Hematopoietic multipotent progenitor cell treated with erythropoietin and hydrocortisone succinate and interleukin-3 and kit ligand, for 6 days (in vitro differentiated cells): ENCODE results near the gene MBIP.
"Not testable (repeated sequence)": the region's sequence is repeated elsewhere in the genome, so short reads cannot be mapped to it uniquely, and the experiment has no call there.

Experiments
- DNase-seq: peaks from one replicate; pipeline ENCODE4 v3.0.0-alpha.2; 2015

Gene MBIP

GRCh38 chr14:36320200-36320896 lies at the start of gene MBIP:
MBIP (minus strand) TSS chr14:36320637; CDS start chr14:36320588, 49 bp downstream.
- DNase-seq, result peak; percentile 99

- no peak for DNase-seq
Measured at GRCh38 chr14:36367985-36368774, 47.7 kb upstream of the MBIP start.

- DNase-seq, result no peak
Measured at GRCh38 chr14:36365766-36366165, 45.3 kb upstream of the MBIP start.

- DNase-seq, result no peak
Measured at GRCh38 chr14:36363704-36364103, 43.3 kb upstream of the MBIP start.

GRCh38 chr14:36362648-36363047 lies 42.2 kb upstream of the MBIP start:
- DNase-seq, result no peak

GRCh38 chr14:36361210-36361853 lies 40.9 kb upstream of the MBIP start:
- DNase-seq, result no peak

GRCh38 chr14:36356862-36357261 lies 36.4 kb upstream of the MBIP start:
- DNase-seq, result no peak

- no peak for DNase-seq
Measured at GRCh38 chr14:36346052-36346451, 25.6 kb upstream of the MBIP start.

- no peak for DNase-seq
Measured at GRCh38 chr14:36344211-36344610, 23.8 kb upstream of the MBIP start.

GRCh38 chr14:36341811-36342210 lies 21.4 kb upstream of the MBIP start:
- not testable (repeated sequence) for DNase-seq

GRCh38 chr14:36340276-36340890 lies 19.9 kb upstream of the MBIP start:
- DNase-seq, result no peak

- DNase-seq, result peak; percentile 25
Measured at GRCh38 chr14:36339816-36340215, 19.4 kb upstream of the MBIP start.

- no peak for DNase-seq
Measured at GRCh38 chr14:36333119-36333518, 12.7 kb upstream of the MBIP start.

- DNase-seq, result not testable (repeated sequence)
Measured at GRCh38 chr14:36327573-36327972, 7.1 kb upstream of the MBIP start.

- no peak for DNase-seq
Measured at GRCh38 chr14:36325853-36326252, 5.4 kb upstream of the MBIP start.

GRCh38 chr14:36324897-36325296 lies 4.5 kb upstream of the MBIP start:
- no peak for DNase-seq

- no peak for DNase-seq
Measured at GRCh38 chr14:36320897-36321381, 502 bp upstream of the MBIP start.

GRCh38 chr14:36319899-36320199 lies 588 bp downstream of the MBIP start:
- DNase-seq, result peak; percentile 54

GRCh38 chr14:36317650-36318049 lies 2.8 kb downstream of the MBIP start:
- DNase-seq, result no peak

GRCh38 chr14:36316131-36316530 lies 4.3 kb downstream of the MBIP start:
- DNase-seq, result no peak

GRCh38 chr14:36315159-36315853 lies 5.1 kb downstream of the MBIP start:
- DNase-seq, result no peak

- DNase-seq, result peak; percentile 36
Measured at GRCh38 chr14:36313898-36314297, 6.5 kb downstream of the MBIP start.

GRCh38 chr14:36313206-36313605 lies 7.2 kb downstream of the MBIP start:
- no peak for DNase-seq
